Fibroblast of skin of right biceps (primary cell): ENCODE results near the gene PDAP1.
A peak's percentile ranks its signal among the peaks of the same experiment; 100 is the strongest.
"Not testable (repeated sequence)": the region's sequence is repeated elsewhere in the genome, so short reads cannot be mapped to it uniquely, and the experiment has no call there.

Source experiments
- DNase-seq: peaks from one replicate; pipeline ENCODE4 v3.0.0-alpha.2; 2013

The PDAP1 gene

GRCh38 chr7:99374111-99375064 is 34.0 kb downstream of the PDAP1 start, which contains the start of gene ARPC1B:
Gene ARPC1B (plus strand): TSS chr7:99374730. CDS start chr7:99385715, 10,985 bp downstream.
- peak; percentile 73 for DNase-seq

GRCh38 chr7:99373091-99374066 is 35.0 kb downstream of the PDAP1 start:
- DNase-seq = no peak

- DNase-seq = peak; percentile 61
These were observed 35.9 kb downstream of the PDAP1 start for GRCh38 chr7:99372275-99373090.

- peak; percentile 38 for DNase-seq
These were observed 36.9 kb downstream of the PDAP1 start for GRCh38 chr7:99371376-99371920.

GRCh38 chr7:99369767-99370391 is 38.5 kb downstream of the PDAP1 start:
- peak; percentile 52 for DNase-seq

GRCh38 chr7:99368750-99369389 is 39.5 kb downstream of the PDAP1 start:
- peak; percentile 16 for DNase-seq

GRCh38 chr7:99366646-99367045 is 41.8 kb downstream of the PDAP1 start:
- DNase-seq = no peak

- no peak for DNase-seq
These were observed 42.9 kb downstream of the PDAP1 start for GRCh38 chr7:99365318-99366141.

GRCh38 chr7:99363286-99363685 is 45.1 kb downstream of the PDAP1 start:
- no peak for DNase-seq

- DNase-seq = peak; percentile 61
These were observed 45.6 kb downstream of the PDAP1 start for GRCh38 chr7:99362801-99363200.

GRCh38 chr7:99359465-99360154 is 48.8 kb downstream of the PDAP1 start:
- no peak for DNase-seq

- not testable (repeated sequence) for DNase-seq
These were observed 49.9 kb downstream of the PDAP1 start for GRCh38 chr7:99358521-99358920.

- DNase-seq = no peak
These were observed 50.5 kb downstream of the PDAP1 start for GRCh38 chr7:99357701-99358490.

GRCh38 chr7:99355098-99355497 is 53.3 kb downstream of the PDAP1 start:
- DNase-seq = no peak

- DNase-seq = no peak
These were observed 56.1 kb downstream of the PDAP1 start for GRCh38 chr7:99352247-99352646.

- not testable (repeated sequence) for DNase-seq
These were observed 57.8 kb downstream of the PDAP1 start for GRCh38 chr7:99350641-99351040.
